HepG2 (cell line): Measurements from ENCODE around the gene RUNX3. TPM values are rescaled to one million over a fixed set of nuclear protein-coding genes. Genes with fewer than 3 reads are reported as not detected.
A peak's percentile ranks its signal among the peaks of the same experiment; 100 is the strongest.

ENCODE experiments used
- ATAC-seq: fragments of 200-7000 bp; cut with Tn5 transposase; 3 replicates; pipeline ENCODE4 v1.9.1; 2020; ENCODE audit warnings: mild to moderate bottlenecking, moderate library complexity
- BruUV-seq: library from RNA; stranded (reverse); fragments of 400-500 nt; replicated peaks from 2 replicates; lab custom pipeline; 2021; lab: Mats Ljungman, UMichigan
- CTCF ChIA-PET: fragments of 300-600 bp; formaldehyde crosslinking; extraction: SDS; loops from one replicate; lab custom pipeline; 2021; ENCODE audit warnings: low total read pairs, inconsistent platforms, low intra/inter-chr PET ratio; lab: Yijun Ruan, JAX
- POLR2A ChIA-PET: fragments of 350-600 bp; sonication (Branson Sonifier 250); formaldehyde crosslinking; loops from one replicate; lab custom pipeline; 2020; ENCODE audit warnings: antibody characterized with exemption, inconsistent platforms; lab: Yijun Ruan, JAX
- DNase-seq: peaks from one replicate; pipeline ENCODE4 v3.0.0-alpha.2; 2015; ENCODE audit warnings: low spot score
- FAIRE-seq: peaks from 3 replicates; lab custom pipeline; 2011; peaks lifted over from hg19 to GRCh38; lab: Jason Lieb, UNC
- H2AFZ ChIP-seq: one replicate; pipeline ENCODE4 v1.6.1; 2011; ENCODE audit warnings: low read length, inconsistent platforms
- H3K27ac ChIP-seq: fragments of 300-600 bp; 3 replicates; pipeline ENCODE4 v1.8.0; 2011; ENCODE audit warnings: mixed run types, mild to moderate bottlenecking, mixed read lengths, low read length, inconsistent platforms; ENCODE audit not compliant: insufficient read depth; ENCODE audit errors: extremely low read length
- H3K27me3 ChIP-seq, 2 experiments: fragments of 200-600 bp in 1 of 2; 2 replicates in 1 of 2; 3 replicates in 1 of 2; pipeline versions ENCODE4 v1.6.0 to v1.8.0; 2011; ENCODE audit warnings: low read length in 2 of 2, mild to moderate bottlenecking in 2 of 2, moderate library complexity in 2 of 2, inconsistent platforms in 1 of 2; ENCODE audit not compliant: insufficient read depth in 2 of 2, control insufficient read depth in 1 of 2
- H3K36me3 ChIP-seq, 2 experiments: fragments of 200-600 bp in 1 of 2; replicated peaks in 1 of 2; 2 replicates in 1 of 2; 3 replicates in 1 of 2; pipeline versions ENCODE4 v1.5.1 to v1.8.0; 2011; ENCODE audit warnings: low read length in 2 of 2, inconsistent platforms in 1 of 2; ENCODE audit not compliant: insufficient read depth in 2 of 2, control insufficient read depth in 1 of 2
- H3K4me1 ChIP-seq: 2 replicates; pipeline ENCODE4 v1.5.1; 2012; ENCODE audit warnings: low read length, inconsistent platforms; ENCODE audit not compliant: insufficient read depth
- H3K4me2 ChIP-seq: 2 replicates; pipeline ENCODE4 v1.6.0; 2011; ENCODE audit warnings: low read depth, low read length, inconsistent platforms
- H3K4me3 ChIP-seq, 3 experiments: fragments of 200-600 bp in 1 of 3; sonication (generic), shearing (Covaris generic) in 1 of 3; replicated peaks in 1 of 3; 2 replicates each; pipeline ENCODE4 v1.5.1; 2011 to 2016; ENCODE audit warnings: low read length in 3 of 3, inconsistent platforms in 2 of 3, low read depth in 2 of 3, mild to moderate bottlenecking in 2 of 3, control low read depth in 1 of 3, mixed read lengths in 1 of 3; ENCODE audit not compliant: insufficient read depth in 1 of 3
- H3K79me2 ChIP-seq: one replicate; pipeline ENCODE4 v1.6.1; 2011; ENCODE audit warnings: low read length, inconsistent platforms; ENCODE audit not compliant: insufficient read depth
- H3K9ac ChIP-seq: 2 replicates; pipeline ENCODE4 v1.6.0; 2011; ENCODE audit warnings: mild to moderate bottlenecking, low read depth, low read length, inconsistent platforms; ENCODE audit not compliant: insufficient read depth
- H3K9me3 ChIP-seq: 2 replicates; pipeline ENCODE4 v1.5.1; 2012; ENCODE audit warnings: mild to moderate bottlenecking, low read length
- H4K20me1 ChIP-seq: 2 replicates; pipeline ENCODE4 v1.6.0; 2011; ENCODE audit warnings: inconsistent platforms, mild to moderate bottlenecking, low read length, moderate library complexity; ENCODE audit not compliant: insufficient read depth
- ATF4 ChIP-seq, 2 experiments: fragments of 450-650 bp in 1 of 2; sonication (generic) in 1 of 2; formaldehyde crosslinking; IDR thresholded peaks; 2 replicates each; pipeline versions ENCODE4 v1.5.0 to v1.8.0; 2020 to 2022; ENCODE audit warnings: mild to moderate bottlenecking in 1 of 2, missing genetic modification reagents in 1 of 2
- CENPT ChIP-seq: sonication (generic); formaldehyde crosslinking; IDR thresholded peaks from 2 replicates; pipeline ENCODE4 v1.8.0; 2022; ENCODE audit warnings: low read depth, mild to moderate bottlenecking, moderate library complexity, missing genetic modification reagents
- GZF1 ChIP-seq: sonication (generic); formaldehyde crosslinking; IDR thresholded peaks from 2 replicates; pipeline ENCODE4 v1.5.1; 2020; ENCODE audit warnings: mild to moderate bottlenecking, missing genetic modification reagents
- SIN3A ChIP-seq: IDR thresholded peaks from 2 replicates; pipeline ENCODE4 v1.6.1; 2011; ENCODE audit warnings: low read depth, mild to moderate bottlenecking, control low read depth, low read length, borderline replicate concordance
- SP140L ChIP-seq: sonication (generic); formaldehyde crosslinking; IDR thresholded peaks from 2 replicates; pipeline ENCODE4 v1.4.0; 2020; ENCODE audit warnings: missing genetic modification reagents, borderline replicate concordance
- SRY ChIP-seq: sonication (generic); formaldehyde crosslinking; IDR thresholded peaks from 2 replicates; pipeline ENCODE4 v1.8.0; 2022; ENCODE audit warnings: mild to moderate bottlenecking, missing genetic modification reagents
- ZBTB1 ChIP-seq: sonication (generic); formaldehyde crosslinking; IDR thresholded peaks from 2 replicates; pipeline ENCODE4 v1.4.0; 2020; ENCODE audit warnings: missing genetic modification reagents, borderline replicate concordance
- ZBTB2 ChIP-seq: sonication (generic); formaldehyde crosslinking; IDR thresholded peaks from 2 replicates; pipeline ENCODE4 v1.8.0; 2022; ENCODE audit warnings: low read depth, missing genetic modification reagents
- ZNF44 ChIP-seq: sonication (generic); formaldehyde crosslinking; IDR thresholded peaks from 2 replicates; pipeline ENCODE4 v1.5.1; 2020; ENCODE audit warnings: mild to moderate bottlenecking, missing genetic modification reagents
- ZNF598 ChIP-seq: sonication (generic); formaldehyde crosslinking; IDR thresholded peaks from 2 replicates; pipeline ENCODE4 v1.5.1; 2020; ENCODE audit warnings: mild to moderate bottlenecking, missing genetic modification reagents, borderline replicate concordance
- ZNF788 ChIP-seq: sonication (generic); formaldehyde crosslinking; IDR thresholded peaks from 2 replicates; pipeline ENCODE4 v1.5.0; 2020; ENCODE audit warnings: mild to moderate bottlenecking, missing genetic modification reagents, borderline replicate concordance
- WGBS: methylation state at CpG from one replicate; pipeline ENCODE4 v1.1.6; 2017; ENCODE audit warnings: low lambda C conversion rate; 5-methylcytosine and 5-hydroxymethylcytosine counted together
- in situ Hi-C: cut with HindIII; loops from 2 replicates; pipeline ENCODE4 v1.10.0; 2017; ENCODE audit warnings: low pct_unique_long_range_greater_than_20kb; ENCODE audit not compliant: extremely low pct_ligation_motif_present
- intact Hi-C: fragments of 100-400 bp; cut with micrococcal nuclease; formaldehyde crosslinking; loops from one replicate; pipeline ENCODE4 v1.10.0; 2022; ENCODE audit not compliant: unreplicated experiment
- polyA plus RNA-seq, 8 experiments: library from polyadenylated mRNA; depleted of rRNA in 3 of 8; stranded (reverse) in 7 of 8; unstranded in 1 of 8; fragments of >200 nt; fragmentation: Illumina TruSeq in 4 of 8; extraction: Trizol in 4 of 8; gene quantifications; 2 replicates each; pipeline versions ENCODE4 v1.2.1 to v1.2.3, GENCODE V29; 2011 to 2016; ENCODE audit warnings: low read depth in 4 of 8, missing spikeins in 1 of 8, mixed read lengths in 1 of 8; ENCODE audit not compliant: insufficient read depth in 1 of 8
- total RNA-seq, 5 experiments: library from RNA; depleted of rRNA; stranded (reverse); fragments of >200 nt; fragmentation: Illumina TruSeq; extraction: Trizol; gene quantifications; 2 replicates each; pipeline ENCODE4 v1.2.3, GENCODE V29; 2016; ENCODE audit warnings: low read depth in 1 of 5

The RUNX3 gene
- total and polyA plus RNA-seq, 2 of the 13 experiments (the other 11 are each of a cell fraction or from before 2014, with no cell fraction given), result 0.04 to 0.22 TPM

GRCh38 chr1:24875257-24875656, 54.8 kb downstream of the RUNX3 start:
- peaks cover 31% of the 10 kb centered on the region for H3K4me1 ChIP-seq
- no peaks in the 10 kb centered on the region for H3K79me2 ChIP-seq
- H3K36me3 ChIP-seq, result no peaks in the 10 kb centered on the region
- FAIRE-seq, result no peak
- intact Hi-C loops, result no loop called here
- no peak overlapping the region for H3K9ac ChIP-seq
- no peak overlapping the region for H3K4me2 ChIP-seq
- no peak for TF ChIP-seq CENPT (CRISPR knock-in tag)
- no peak for TF ChIP-seq ZNF788 (CRISPR knock-in tag)
- TF ChIP-seq ATF4 (CRISPR knock-in tag; IDR thresholded peaks at IDR 0.05), result no peak
- no peak for TF ChIP-seq ZBTB1
- no peak for TF ChIP-seq ZNF598 (CRISPR knock-in tag)
- no peak for TF ChIP-seq GZF1 (CRISPR knock-in tag)
- TF ChIP-seq SRY, result no peak
- no peak for TF ChIP-seq SP140L (CRISPR knock-in tag)
- TF ChIP-seq ZBTB2 (CRISPR knock-in tag), result no peak
- TF ChIP-seq ZNF44 (CRISPR knock-in tag), result no peak
- no peak for TF ChIP-seq SIN3A
- H2AFZ ChIP-seq, result no peak overlapping the region
- H4K20me1 ChIP-seq, result no peaks in the 10 kb centered on the region
- in situ Hi-C loops, result no loop called here
- no peaks in the 10 kb centered on the region for H3K9me3 ChIP-seq
- H3K4me3 ChIP-seq, result no peak overlapping the region
- ATAC-seq, result peak; percentile 40; the same call in 2 of the 3 replicates
- 37% methylated on average over 7 of the region's 8 CpGs for WGBS
- H3K27me3 ChIP-seq, result peaks cover 0 to 31% of the 10 kb centered on the region in 2 experiments; a peak in 2 of 5 replicates
- no peak for DNase-seq
- no TSS peak for BruUV-seq
- H3K27ac ChIP-seq, result no peak overlapping the region
- ChIA-PET CTCF (no interaction called here), POLR2A (no interaction called here)
